Tongue (tissue), 2 donors: Measurements from ENCODE around the gene MCTS1. TPM values are rescaled to one million over a fixed set of nuclear protein-coding genes. Genes with fewer than 3 reads are reported as not detected.
A peak's percentile ranks its signal among the peaks of the same experiment; 100 is the strongest.
"Not testable (repeated sequence)": the region's sequence is repeated elsewhere in the genome, so short reads cannot be mapped to it uniquely, and the experiment has no call there.

Experiments
- DNase-seq: peaks from one replicate; pipeline ENCODE4 v3.0.0-alpha.2; 2015
- total RNA-seq: library from RNA; depleted of rRNA; stranded (reverse); fragments of >200 nt; gene quantifications from one replicate; pipeline ENCODE4 v1.2.3, GENCODE V29; 2014

Gene MCTS1, protein sequence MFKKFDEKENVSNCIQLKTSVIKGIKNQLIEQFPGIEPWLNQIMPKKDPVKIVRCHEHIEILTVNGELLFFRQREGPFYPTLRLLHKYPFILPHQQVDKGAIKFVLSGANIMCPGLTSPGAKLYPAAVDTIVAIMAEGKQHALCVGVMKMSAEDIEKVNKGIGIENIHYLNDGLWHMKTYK
- 28.0 TPM for total RNA-seq

DNA sequence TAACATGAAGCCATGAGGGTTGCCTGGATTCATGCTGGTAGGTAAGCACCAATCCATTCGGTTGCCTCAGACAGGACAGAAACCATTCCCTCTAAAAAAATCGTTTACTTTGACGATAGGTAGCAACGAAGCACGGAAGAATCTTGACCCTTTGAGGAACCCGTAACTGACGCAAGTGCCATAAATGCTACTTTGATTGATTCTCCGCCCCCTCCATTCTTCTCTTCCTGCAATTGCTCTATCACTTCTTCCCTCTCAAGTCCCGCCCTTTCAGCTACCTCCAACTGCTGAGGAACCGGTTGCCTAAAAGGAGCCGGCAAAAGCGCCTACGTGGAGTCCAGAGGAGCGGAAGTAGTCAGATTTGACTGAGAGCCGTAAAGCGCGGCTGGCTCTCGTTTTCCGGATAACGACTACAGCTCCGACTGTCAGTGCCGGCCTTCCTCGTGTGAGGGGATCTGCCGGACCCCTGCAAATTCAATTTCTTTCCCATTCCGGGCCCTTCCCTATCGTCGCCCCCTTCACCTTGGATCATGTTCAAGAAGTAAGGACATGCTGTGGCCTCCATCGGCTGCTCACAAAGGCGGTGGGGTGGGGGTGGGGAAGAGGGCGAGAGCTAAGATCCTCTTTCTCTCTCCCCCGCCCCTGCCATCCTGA, at the start of gene MCTS1:
MCTS1 (plus strand) TSS at position 395 of the 654 bp plus-strand sequence; CDS start at position 531, 136 bp downstream.
- DNase-seq, result peak; percentile 94

DNA sequence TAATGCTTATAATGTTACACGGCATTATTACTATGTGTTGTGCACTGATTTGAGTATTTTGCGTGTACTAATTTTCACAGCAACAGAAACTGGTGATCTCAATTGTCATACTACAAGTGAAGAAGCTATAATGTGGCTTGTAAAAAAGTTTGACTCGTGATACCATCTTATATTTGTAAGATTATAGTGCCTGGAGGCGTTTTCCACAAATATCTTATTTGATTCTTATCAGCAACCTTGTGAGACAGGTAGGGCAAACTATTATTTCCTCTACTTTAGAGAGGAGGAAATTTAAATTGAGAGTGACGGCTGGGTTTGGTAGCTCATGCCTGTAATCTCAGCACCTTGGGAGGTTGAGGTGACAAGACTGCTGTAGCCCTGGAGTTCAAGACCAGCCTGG, 47.6 kb upstream of the MCTS1 start:
- no peak for DNase-seq

DNA sequence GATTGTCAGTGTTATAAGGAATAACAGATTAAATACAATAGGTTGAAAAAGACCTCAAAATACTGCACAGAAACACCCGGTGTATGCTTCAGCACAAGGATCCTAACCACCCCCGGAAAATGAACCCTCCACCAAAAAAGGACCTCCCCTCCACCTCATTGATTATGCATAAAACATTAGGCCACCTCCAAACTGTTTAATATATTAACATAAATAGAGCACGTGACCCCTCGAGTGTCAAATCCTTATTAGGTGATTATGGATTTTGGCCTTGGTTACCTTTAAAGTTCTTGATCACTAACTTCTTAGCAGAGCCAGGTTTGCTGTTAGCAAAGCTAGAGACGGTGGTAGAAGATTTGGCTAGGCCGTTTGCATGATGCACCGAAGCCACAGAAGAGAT, 44.1 kb upstream of the MCTS1 start:
- DNase-seq, result peak; percentile 1

DNA sequence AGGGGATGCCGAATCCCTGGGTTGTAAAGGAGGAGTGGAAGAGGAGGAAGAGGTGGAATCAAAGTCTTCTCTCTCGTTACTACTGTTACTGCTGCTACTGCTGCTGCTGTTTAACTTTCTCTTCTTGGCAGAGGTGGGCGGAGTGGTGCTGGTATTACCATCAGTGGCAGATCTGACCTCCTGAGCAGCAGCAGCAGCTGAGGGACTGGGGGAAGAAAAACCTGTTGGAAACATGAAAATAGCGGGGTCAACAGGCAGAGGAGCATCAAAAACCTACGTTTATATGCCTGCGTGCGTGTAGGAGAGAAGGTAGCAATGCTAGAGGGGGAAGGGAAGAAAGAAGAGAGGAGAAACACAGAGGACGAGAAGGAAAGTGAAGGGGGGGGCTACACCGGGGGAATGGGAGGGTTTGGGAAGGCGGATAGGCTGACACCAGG, 43.5 kb upstream of the MCTS1 start:
- DNase-seq, result no peak

DNA sequence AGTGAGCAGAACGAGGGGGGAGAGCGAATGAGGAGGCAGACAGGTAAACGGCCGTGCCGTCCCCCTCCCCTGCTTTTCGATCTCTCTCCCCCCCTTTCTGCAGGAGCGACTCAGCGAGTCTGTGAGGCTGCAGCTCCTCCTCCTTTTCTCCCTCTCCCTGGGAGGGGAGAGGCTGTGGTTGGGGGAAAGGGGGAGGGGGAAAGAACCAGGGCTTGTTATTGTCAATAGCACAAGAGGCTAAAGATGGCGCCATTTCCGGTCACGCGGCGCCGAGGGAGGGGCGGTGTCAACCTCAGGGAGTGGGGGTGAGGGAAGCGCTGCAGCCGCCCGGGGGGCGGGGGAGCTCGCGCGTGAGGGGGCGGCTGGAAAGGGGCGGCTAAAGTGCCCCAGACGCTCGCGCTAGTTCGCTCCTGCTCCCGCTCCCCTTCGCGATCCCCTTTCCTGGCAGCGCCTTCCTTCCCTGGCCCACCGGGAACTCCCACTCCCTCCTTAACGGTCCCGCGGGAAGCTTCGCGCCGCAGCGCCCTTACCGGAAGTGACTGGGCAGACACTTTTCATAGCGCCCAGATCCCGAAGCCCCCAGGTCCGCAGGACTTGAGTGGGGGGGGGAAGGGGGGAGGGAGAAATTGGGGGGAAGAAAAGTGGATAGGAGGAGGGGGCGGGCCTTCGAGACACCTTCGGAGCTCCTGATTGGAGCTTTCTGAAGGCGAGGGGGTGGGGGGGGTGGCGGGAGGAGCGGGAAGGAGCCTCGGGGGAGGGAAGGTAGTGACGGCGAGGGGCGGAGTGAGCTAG, 42.9 kb upstream of the MCTS1 start, which contains the start of gene CUL4B:
CUL4B (minus strand) TSS at position 121 of the 792 bp plus-strand sequence. CDS start 324 bp downstream, outside the sequence.
- DNase-seq, result peak; percentile 97

DNA sequence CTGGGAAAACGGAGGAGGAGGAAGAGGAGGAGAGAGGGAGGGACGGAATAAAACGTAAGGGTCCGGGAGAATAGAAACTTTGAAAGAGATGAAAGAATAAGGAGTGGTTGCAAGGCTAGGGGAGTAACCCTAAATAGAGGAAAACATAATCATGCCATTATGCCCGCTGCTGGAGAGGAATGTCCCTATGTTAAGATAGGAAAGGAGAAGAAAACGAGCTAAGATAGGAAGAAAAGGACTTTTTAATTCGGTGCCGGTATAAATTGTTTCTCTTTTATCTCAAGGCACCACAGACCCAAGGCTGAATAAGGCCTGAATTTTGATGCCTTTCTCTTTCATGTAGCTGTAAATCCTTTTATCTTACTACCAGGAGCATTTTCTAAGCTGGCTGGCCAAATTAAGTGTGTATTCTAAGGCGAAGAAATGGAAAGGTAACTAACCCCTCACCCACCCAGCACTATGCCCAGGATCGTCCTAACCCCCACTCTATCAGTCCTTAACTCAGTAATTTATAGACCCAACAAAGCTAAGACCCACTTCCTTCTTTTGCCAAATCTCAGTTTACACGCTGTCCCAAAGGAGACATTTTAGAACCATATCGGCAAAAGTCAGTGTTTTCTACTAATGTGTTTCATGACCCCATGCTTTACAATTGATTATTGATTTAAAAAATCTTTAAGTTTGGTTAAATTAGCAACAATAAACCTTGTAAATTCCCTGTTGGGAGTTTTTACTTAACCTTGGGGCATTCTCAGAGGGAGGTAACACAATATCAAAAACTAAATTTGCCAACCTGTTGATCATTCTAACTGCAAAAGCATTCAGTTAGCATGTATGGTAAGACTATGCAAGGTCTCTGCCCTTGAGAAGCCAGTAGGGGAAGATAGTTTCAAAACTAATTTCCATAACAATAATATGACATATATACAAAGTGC, 42.0 kb upstream of the MCTS1 start:
- DNase-seq, result no peak

DNA sequence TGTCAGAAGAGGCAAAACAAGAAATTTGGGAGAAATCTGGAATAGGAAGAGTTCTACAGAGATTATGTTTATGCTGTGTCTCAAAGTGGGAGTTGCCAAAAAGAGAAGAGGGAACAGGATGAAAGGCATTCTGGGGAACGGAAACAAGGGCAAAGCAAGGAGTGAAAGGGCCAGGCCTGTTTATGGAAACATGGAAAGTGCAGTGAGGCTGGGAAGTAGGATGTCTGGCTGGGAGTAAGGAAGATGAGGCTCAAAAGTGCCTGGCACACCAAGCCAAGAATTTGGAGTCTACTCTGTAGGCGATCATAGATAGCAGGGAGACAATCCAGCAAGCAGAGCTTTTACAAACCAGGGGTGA, 41.4 kb upstream of the MCTS1 start:
- DNase-seq, result peak; percentile 3

DNA sequence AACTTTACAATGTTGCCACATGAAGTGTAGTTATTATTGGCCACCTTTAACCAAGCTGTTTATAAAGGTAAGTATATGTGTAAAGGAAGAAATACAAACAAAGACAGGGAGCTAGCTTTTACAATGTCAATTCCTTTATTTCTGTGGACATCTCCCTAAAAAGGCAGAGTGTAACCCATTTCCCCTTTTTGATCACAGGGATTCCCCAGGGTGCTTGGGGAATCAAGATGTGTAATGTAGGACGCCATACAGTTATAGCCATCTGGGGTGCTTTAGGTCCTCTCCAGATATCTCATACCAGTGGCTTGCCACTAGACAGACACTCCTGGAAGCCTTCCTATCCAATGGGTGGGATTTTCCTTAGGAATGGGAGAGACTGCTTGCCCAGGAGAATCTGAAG, 39.0 kb upstream of the MCTS1 start:
- no peak for DNase-seq

DNA sequence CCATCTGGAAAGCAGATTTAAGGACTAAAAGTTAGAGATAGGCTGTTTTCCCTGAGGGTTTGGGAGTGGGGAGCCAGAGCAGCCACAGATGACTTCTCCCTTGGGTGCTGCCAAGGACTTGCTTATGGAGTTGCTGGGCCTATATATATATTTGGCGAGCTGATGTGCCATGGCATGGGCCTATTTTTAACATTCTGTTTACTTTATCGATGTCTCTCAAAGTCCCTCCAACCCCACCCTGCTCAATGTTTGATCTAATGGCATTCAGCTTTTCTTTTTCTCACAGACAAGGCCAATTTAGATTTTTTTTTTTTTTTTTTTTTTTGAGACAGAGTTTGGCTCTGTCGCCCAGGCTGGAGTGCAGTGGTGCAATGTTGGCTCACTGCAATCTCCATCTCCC, 37.1 kb upstream of the MCTS1 start:
- DNase-seq, result no peak

DNA sequence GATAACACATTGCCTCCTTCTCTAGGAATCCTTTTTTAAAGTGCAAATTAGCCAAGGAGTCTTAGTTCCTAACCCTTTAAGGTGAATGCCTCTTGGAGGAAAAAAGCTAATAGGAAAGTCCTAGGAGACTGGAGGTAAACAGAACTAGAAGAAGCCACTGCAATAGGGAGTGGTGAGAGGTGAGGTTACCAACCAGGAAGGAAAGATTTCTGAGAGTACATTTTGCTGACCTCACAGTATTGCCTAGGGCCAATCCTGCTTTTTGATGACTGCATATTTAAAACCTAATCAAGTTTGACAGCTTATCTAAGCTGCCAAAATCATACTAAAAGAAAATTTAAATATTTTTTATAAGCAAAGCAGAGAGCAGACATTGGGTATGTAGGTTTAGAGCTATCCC, 35.9 kb upstream of the MCTS1 start:
- DNase-seq, result no peak

DNA sequence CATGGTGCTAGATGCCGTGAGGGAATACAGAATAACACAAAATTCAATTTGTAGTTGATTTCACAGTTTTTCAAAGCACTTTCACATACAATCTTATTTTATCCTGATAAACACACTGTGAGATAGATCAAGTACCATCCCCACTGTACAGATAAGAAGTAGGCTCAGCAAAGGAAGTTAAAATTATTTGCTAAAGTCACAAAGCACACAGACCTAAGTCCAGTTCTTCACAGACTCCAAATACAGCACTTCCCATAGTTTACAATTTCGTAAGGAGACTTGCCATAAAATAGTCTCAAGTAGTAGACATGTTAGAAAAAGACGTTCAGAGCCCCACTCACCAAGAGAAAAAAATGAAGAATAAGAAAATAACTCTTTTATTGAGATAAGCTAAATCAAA, 35.3 kb upstream of the MCTS1 start:
- no peak for DNase-seq

DNA sequence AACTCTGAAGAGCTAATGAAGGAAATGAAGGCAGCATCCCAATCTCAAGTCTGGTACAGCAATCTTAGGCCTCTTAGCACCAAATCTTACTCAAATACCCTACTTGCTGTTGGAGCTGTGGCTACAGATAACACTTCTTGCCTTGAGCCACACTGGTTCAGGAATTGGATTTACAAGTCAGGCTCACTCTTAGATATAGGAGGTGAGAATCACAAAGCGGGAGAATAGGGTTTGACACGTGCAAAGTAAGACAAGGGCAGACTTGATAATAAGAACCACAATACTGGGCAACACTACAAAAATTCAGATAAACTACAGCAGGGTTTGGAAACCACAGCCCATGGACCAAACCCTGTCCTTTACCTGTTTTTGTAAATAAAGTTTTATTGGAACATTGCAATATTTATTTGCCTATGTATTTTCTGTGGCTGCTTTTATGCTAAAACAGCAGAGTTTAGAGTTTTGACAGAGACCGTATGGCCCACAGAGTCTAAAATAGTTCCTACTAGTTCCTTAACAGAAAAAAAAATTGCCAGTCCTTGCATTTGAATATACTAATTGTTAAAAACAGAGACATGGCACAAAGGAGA, 33.8 kb upstream of the MCTS1 start:
- DNase-seq, result no peak

DNA sequence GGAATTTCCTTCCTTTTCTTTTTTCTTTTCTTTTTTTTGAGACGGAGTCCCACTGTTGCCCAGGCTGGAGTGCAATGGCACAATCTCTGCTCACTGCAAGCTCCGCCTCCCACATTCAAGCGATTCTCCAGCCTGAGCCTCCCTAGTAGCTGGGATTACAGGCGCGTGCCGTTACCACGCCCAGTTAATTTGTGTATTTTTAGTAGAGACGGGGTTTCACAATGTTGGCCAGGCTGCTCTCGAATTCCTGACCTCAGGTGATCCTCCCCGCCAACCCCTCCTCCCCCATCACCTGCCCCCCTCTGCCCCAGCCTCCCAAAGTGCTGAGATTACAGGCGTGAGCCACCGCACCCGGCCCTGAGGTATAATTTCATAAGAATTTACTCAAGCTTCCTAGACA, 30.1 kb upstream of the MCTS1 start:
- DNase-seq, result not testable (repeated sequence)

DNA sequence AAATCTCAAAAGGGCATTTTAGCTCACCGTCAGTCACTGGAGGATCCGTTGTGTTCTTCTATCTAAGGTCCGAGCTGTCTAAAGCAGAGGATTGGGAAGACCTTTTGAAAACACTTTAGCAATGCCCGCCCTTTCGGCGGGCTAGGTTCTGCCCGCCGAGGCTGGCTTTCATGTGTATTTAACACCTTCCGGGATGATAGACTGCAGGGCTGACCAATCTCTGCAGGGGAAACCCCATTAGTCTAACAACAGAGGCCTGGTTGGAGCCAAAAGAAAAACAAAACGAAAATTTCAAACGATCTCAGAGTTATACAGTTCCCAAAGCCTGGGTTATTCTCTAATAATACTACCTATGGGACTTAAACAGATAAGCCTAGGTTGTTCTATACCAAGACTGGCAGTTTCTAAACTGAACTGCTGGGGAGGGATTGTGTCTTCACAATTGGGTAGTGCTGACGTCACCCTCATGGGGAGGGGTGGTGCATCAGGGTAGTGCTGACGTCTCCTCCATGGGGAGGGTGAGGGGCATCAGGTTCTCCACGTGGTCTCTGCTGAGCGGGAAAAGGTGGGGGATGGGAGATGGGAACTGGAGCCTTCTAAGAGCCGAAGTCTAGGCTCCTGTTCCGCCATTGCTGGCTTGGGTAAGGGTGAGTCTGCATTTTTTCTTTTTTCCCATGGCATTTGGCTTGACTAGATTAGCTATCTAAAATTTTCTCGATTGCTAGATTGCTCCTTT, 28.4 kb upstream of the MCTS1 start:
- DNase-seq, result no peak

DNA sequence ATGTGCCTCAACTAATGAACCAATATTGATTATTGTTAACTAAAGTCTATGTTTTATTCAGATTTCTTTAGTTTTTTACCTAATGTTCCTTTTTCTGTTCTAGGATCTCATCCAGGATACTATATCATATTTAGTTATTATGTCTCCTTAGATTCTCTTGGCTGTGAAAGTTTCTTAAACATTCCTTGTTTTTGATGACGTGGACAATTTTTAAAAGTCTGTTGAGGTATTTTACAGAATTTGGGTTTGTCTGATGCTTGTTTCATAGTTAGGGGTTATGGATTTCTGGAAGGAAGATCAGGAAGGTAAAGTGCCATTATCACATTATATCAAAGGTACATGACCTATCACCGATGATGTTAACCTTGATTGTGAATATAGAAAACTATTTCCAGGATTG, 18.2 kb upstream of the MCTS1 start:
- DNase-seq, result no peak

DNA sequence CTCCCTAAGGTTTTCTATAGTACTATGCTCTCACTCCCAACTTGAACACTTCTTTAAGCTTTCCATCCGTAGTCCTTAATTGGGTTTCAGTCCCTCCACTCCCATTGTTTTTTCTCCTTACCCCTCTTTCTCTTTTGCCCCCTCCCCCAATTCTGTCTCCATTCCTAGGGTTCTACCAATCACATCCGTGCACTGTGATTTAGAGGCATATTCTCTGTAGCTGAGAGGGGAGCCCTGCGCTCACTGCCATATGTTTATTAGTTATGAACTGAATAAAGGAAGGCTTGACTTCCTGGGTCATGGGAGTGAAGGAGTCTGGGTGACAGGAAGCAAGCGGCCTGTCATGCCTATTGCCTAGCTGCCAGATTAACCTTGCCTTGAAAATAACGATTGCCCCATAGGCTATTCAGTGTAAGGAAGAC, 471 bp downstream of the MCTS1 start:
- DNase-seq, result peak; percentile 28

DNA sequence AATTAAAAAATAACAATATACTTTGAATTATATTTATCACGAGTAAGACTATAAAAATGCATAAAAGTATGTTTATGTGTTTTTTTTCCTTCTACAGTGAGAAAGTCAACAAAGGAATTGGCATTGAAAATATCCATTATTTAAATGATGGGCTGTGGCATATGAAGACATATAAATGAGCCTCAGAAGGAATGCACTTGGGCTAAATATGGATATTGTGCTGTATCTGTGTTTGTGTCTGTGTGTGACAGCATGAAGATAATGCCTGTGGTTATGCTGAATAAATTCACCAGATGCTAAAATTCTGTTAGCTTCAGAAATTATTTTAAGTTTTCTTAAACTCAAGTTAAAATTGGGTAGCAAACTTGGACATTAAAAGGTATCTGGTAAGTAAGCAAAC, 8.2 kb downstream of the MCTS1 start:
- DNase-seq, result no peak

DNA sequence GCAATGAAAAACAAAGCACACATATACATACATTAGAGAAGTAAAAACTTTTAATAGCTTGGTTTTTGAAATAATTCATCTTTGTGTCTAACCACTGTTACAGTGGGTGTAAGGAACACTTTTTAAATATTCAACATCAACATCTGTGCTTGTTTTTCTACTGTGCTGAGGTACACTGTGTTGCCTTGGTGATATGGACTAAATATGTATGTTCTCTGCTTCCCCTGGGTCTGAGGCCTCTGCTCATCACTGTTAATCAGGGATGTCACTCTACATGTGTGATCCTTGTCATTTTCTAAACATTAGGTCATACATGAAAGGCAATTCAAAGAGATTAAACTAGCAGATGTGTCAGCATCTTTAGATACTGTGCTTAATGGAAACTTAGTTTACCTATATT, 10.9 kb downstream of the MCTS1 start:
- peak; percentile 14 for DNase-seq

DNA sequence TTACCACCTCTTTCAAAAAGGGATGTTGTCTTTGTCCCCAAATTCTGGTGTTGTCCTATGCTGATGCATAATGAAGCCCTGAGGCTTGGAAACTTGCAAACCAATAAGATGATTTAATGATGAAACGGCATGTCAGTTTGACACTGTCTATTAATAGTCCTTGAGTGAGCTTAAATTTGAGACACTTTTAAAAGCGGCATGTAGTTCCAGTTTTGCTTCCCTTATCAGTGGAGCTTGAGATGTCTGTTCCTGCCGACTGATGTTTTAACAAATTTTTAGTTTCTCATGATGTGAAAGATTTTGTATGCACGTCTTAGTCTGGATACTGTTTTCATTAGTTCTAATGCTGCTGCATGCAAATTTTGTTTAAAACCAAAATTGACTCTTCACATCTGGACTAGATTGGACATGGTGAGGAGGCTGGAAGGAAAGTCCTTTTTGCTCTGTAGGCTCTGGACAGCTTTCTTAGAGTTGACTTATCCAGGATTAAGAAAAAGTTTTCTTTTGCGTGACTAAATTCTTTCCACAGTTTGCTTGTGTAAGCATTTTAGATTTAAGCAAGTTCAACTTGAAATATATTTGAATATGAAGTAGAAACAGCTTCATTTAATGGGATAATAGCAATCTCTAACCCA, 14.2 kb downstream of the MCTS1 start:
- peak; percentile 9 for DNase-seq

DNA sequence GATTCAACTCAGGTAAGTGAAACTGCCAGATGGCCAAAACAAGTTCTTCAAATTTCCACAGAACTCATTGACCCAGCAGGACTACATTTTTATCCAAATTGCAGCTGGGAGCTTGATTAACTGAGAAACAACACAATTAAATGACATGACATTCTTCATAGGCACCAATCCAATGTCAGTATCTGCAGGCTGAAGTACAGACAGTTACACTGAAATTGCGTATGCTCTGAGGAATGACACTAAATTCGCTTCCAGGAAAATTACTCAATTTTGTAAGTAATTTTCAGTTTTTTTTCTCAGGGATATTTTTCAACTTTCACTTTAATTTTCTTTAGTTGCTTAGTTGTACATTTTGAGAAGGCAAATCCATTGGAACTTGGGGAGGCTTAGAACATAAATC, 21.5 kb downstream of the MCTS1 start:
- DNase-seq, result peak; percentile 31
